Mesodermal cell (in vitro differentiated cells): Measurements from ENCODE around the gene ZNF497.

Experiments used
- H3K27ac ChIP-seq: 2 replicates; pipeline ENCODE4 v1.7.0; 2013; ENCODE audit warnings: mild to moderate bottlenecking, low read depth, low read length, moderate library complexity; ENCODE audit not compliant: severe bottlenecking
- H3K36me3 ChIP-seq: 2 replicates; pipeline ENCODE4 v1.7.1; 2013; ENCODE audit warnings: mild to moderate bottlenecking, low read length, moderate library complexity; ENCODE audit not compliant: control insufficient read depth, insufficient read depth
- H3K4me1 ChIP-seq: one replicate; pipeline ENCODE4 v1.7.1; 2013; ENCODE audit warnings: mild to moderate bottlenecking, low read length; ENCODE audit not compliant: insufficient read depth, control insufficient read depth, poor library complexity, severe bottlenecking
- H3K4me3 ChIP-seq: 2 replicates; pipeline ENCODE4 v1.7.0; 2013; ENCODE audit warnings: low read length, control low read depth, mild to moderate bottlenecking; ENCODE audit not compliant: insufficient read depth, poor library complexity, severe bottlenecking; ENCODE audit errors: extremely low read depth
- H3K9me3 ChIP-seq: 2 replicates; pipeline ENCODE4 v1.7.1; 2013; ENCODE audit warnings: mild to moderate bottlenecking, low read length, moderate library complexity; ENCODE audit not compliant: control insufficient read depth
- whole genome bisulfite sequencing, 2 experiments: methylation state at CpG; one replicate each; pipeline ENCODE4 v1.1.5; 2013; ENCODE audit warnings: missing lambda C conversion rate in 2 of 2; ENCODE audit not compliant: insufficient coverage in 2 of 2; 5-methylcytosine and 5-hydroxymethylcytosine counted together

The ZNF497 gene

GRCh38 chr19:58364146-58364545 is 1.6 kb upstream of the ZNF497 start:
- Histone ChIP-seq H3K4me3 (no peak overlapping the region), H3K27ac (no peak overlapping the region), H3K9me3 (no peaks in the 10 kb centered on the region), H3K36me3 (no peaks in the 10 kb centered on the region), H3K4me1 (peaks cover 3% of the 10 kb centered on the region)
- 92% methylated on average over 4 to 5 of the region's 5 CpGs for WGBS, 2 experiments

- no peaks in the 10 kb centered on the region for H3K9me3 ChIP-seq
- H3K27ac ChIP-seq = peak overlapping the region; percentile 92
- H3K4me1 ChIP-seq = peaks cover 3% of the 10 kb centered on the region
- H3K4me3 ChIP-seq = peak overlapping the region; percentile 78
- H3K36me3 ChIP-seq = no peaks in the 10 kb centered on the region
- WGBS, 2 experiments = 2 to 3% methylated on average over 16 to 19 of the region's 28 CpGs
Measured at GRCh38 chr19:58361900-58362271, 665 bp downstream of the ZNF497 start.

- H3K27ac ChIP-seq = no peak overlapping the region
- 76 to 85% methylated on average over 9 to 14 of the region's 19 CpGs for WGBS, 2 experiments
- H3K36me3 ChIP-seq = peaks cover 2% of the 10 kb centered on the region
- no peak overlapping the region for H3K4me3 ChIP-seq
- H3K4me1 ChIP-seq = peaks cover 3% of the 10 kb centered on the region
- H3K9me3 ChIP-seq = no peaks in the 10 kb centered on the region
Measured at GRCh38 chr19:58357481-58358145, 4.9 kb downstream of the ZNF497 start.

GRCh38 chr19:58356766-58357480 is 5.6 kb downstream of the ZNF497 start:
- Histone ChIP-seq H3K9me3 (no peaks in the 10 kb centered on the region), H3K27ac (no peak overlapping the region), H3K4me3 (no peak overlapping the region), H3K36me3 (peaks cover 2% of the 10 kb centered on the region), H3K4me1 (peaks cover 3% of the 10 kb centered on the region)
- WGBS, 2 experiments = 95 to 96% methylated on average over 70 to 75 of the region's 75 CpGs

- 97% methylated on average over 92 to 94 of the region's 94 CpGs for WGBS, 2 experiments
- Histone ChIP-seq H3K4me3 (no peak overlapping the region), H3K9me3 (no peaks in the 10 kb centered on the region), H3K36me3 (peaks cover 2% of the 10 kb centered on the region), H3K27ac (no peak overlapping the region), H3K4me1 (no peaks in the 10 kb centered on the region)
Measured at GRCh38 chr19:58355908-58356765, 6.4 kb downstream of the ZNF497 start.

GRCh38 chr19:58355215-58355796 is 7.2 kb downstream of the ZNF497 start:
- peaks cover 5% of the 10 kb centered on the region for H3K36me3 ChIP-seq
- whole genome bisulfite sequencing, 2 experiments = 87 to 95% methylated on average over 8 to 10 of the region's 10 CpGs
- H3K4me1 ChIP-seq = no peaks in the 10 kb centered on the region
- no peak overlapping the region for H3K4me3 ChIP-seq
- no peak overlapping the region for H3K27ac ChIP-seq
- no peaks in the 10 kb centered on the region for H3K9me3 ChIP-seq

- Histone ChIP-seq H3K4me3 (no peak overlapping the region), H3K27ac (no peak overlapping the region), H3K4me1 (no peaks in the 10 kb centered on the region), H3K36me3 (peaks cover 5% of the 10 kb centered on the region), H3K9me3 (no peaks in the 10 kb centered on the region)
- 93% methylated on average over 6 of the region's 6 CpGs for WGBS, 2 experiments
Measured at GRCh38 chr19:58354478-58355030, 8.0 kb downstream of the ZNF497 start.

GRCh38 chr19:58353717-58354477 is 8.7 kb downstream of the ZNF497 start:
- no peaks in the 10 kb centered on the region for H3K4me1 ChIP-seq
- peaks cover 5% of the 10 kb centered on the region for H3K36me3 ChIP-seq
- WGBS, 2 experiments = 94 to 95% methylated on average over 12 to 13 of the region's 15 CpGs
- H3K4me3 ChIP-seq = no peak overlapping the region
- no peaks in the 10 kb centered on the region for H3K9me3 ChIP-seq
- no peak overlapping the region for H3K27ac ChIP-seq

GRCh38 chr19:58352760-58353671 is 9.5 kb downstream of the ZNF497 start, which contains the start of gene A1BG:
A1BG (minus strand) TSS chr19:58353492; CDS start chr19:58353437, 55 bp downstream.
- Histone ChIP-seq H3K4me1 (no peaks in the 10 kb centered on the region), H3K9me3 (no peaks in the 10 kb centered on the region), H3K36me3 (peaks cover 5% of the 10 kb centered on the region), H3K4me3 (no peak within 1 kb of the TSS), H3K27ac (no peak within 1 kb of the TSS)
- WGBS, 2 experiments = 90 to 96% methylated on average over 19 to 22 of the region's 26 CpGs
